Activated B cell treated with CpG ODN at 0.5 μM for 24 hours (primary cell): Measurements from ENCODE around the gene BSN. TPM values are rescaled to one million over a fixed set of nuclear protein-coding genes. Genes with fewer than 3 reads are reported as not detected.

ENCODE experiments used
- ATAC-seq: fragments of 200-7000 bp; cut with Tn5 transposase; one replicate; pipeline ENCODE4 v1.10.0; 2021; ENCODE audit warnings: low read depth, mild to moderate bottlenecking, moderate library complexity
- CTCF ChIA-PET: fragments of 350-600 bp; sonication (Branson Sonifier 250); formaldehyde crosslinking; loops from one replicate; lab custom pipeline; 2021; ENCODE audit warnings: antibody characterized with exemption; lab: Charles Lee
- POLR2A ChIA-PET: fragments of 350-600 bp; sonication (Branson Sonifier 250); formaldehyde crosslinking; loops from one replicate; lab custom pipeline; 2021; ENCODE audit warnings: antibody characterized with exemption; lab: Charles Lee
- DNase-seq: peaks from one replicate; pipeline ENCODE4 v3.0.0; 2022
- H3K27ac Mint-ChIP-seq: one replicate; pipeline ENCODE4 v1.8.0; 2020; ENCODE audit warnings: mixed read lengths
- H3K27me3 Mint-ChIP-seq: one replicate; pipeline ENCODE4 v1.8.0; 2021; ENCODE audit warnings: mixed read lengths
- H3K36me3 Mint-ChIP-seq: one replicate; pipeline ENCODE4 v1.8.0; 2021; ENCODE audit warnings: low read depth, mixed read lengths
- H3K4me1 Mint-ChIP-seq: one replicate; pipeline ENCODE4 v1.8.0; 2021; ENCODE audit warnings: mixed read lengths
- H3K4me3 Mint-ChIP-seq: one replicate; pipeline ENCODE4 v1.8.0; 2020; ENCODE audit warnings: mild to moderate bottlenecking, mixed read lengths
- H3K9me3 Mint-ChIP-seq: one replicate; pipeline ENCODE4 v1.8.0; 2020; ENCODE audit warnings: mixed read lengths
- CTCF ChIP-seq: fragments of 200-600 bp; IDR thresholded peaks from one replicate; pipeline ENCODE4 v1.8.0; 2022; ENCODE audit warnings: antibody characterized with exemption, mild to moderate bottlenecking
- intact Hi-C: fragments of 100-400 bp; cut with micrococcal nuclease; formaldehyde crosslinking; loops from one replicate; pipeline ENCODE4 v1.15.1; 2024
- total RNA-seq: library from RNA; stranded (reverse); gene quantifications from 2 replicates; pipeline ENCODE4 v1.2.3, GENCODE V29; 2022

Gene BSN
- total RNA-seq, 1 donor from 2014 or later = 0.69 TPM

- Mint-ChIP-seq H3K4me1 (no peaks in the 10 kb centered on the region), H3K36me3 (no peaks in the 10 kb centered on the region), H3K27ac (no peak overlapping the region), H3K27me3 (no peaks in the 10 kb centered on the region), H3K4me3 (no peak overlapping the region), H3K9me3 (no peaks in the 10 kb centered on the region)
- CTCF ChIA-PET = no interaction called here
- TF ChIP-seq CTCF = no peak
- POLR2A ChIA-PET = no interaction called here
- DNase-seq (no peak), ATAC-seq (no peak)
- intact Hi-C loops = no loop called here
Observed at GRCh38 chr3:49641921-49642707, 87.8 kb downstream of the BSN start.

- Mint-ChIP-seq H3K4me3 (no peak overlapping the region), H3K9me3 (no peaks in the 10 kb centered on the region), H3K27ac (no peak overlapping the region), H3K4me1 (no peaks in the 10 kb centered on the region), H3K36me3 (no peaks in the 10 kb centered on the region), H3K27me3 (no peaks in the 10 kb centered on the region)
- ChIA-PET POLR2A (no interaction called here), CTCF (no interaction called here)
- ATAC-seq (no peak), DNase-seq (no peak)
- no peak for TF ChIP-seq CTCF
- intact Hi-C loops = no loop called here
Observed at GRCh38 chr3:49642708-49643145, 88.5 kb downstream of the BSN start.

- DNase-seq (no peak), ATAC-seq (no peak)
- Mint-ChIP-seq H3K27me3 (no peaks in the 10 kb centered on the region), H3K36me3 (no peaks in the 10 kb centered on the region), H3K27ac (no peak overlapping the region), H3K4me1 (no peaks in the 10 kb centered on the region), H3K4me3 (no peak overlapping the region), H3K9me3 (no peaks in the 10 kb centered on the region)
- CTCF ChIA-PET = no interaction called here
- POLR2A ChIA-PET = no interaction called here
- TF ChIP-seq CTCF = no peak
- intact Hi-C loops = no loop called here
Observed at GRCh38 chr3:49644684-49645083, 90.4 kb downstream of the BSN start.

GRCh38 chr3:49646236-49646635 lies 92.0 kb downstream of the BSN start:
- ATAC-seq (no peak), DNase-seq (no peak)
- POLR2A ChIA-PET = no interaction called here
- no peak for TF ChIP-seq CTCF
- H3K27me3 Mint-ChIP-seq = no peaks in the 10 kb centered on the region
- no peaks in the 10 kb centered on the region for H3K4me1 Mint-ChIP-seq
- H3K4me3 Mint-ChIP-seq = no peak overlapping the region
- H3K9me3 Mint-ChIP-seq = no peaks in the 10 kb centered on the region
- CTCF ChIA-PET = no interaction called here
- intact Hi-C loops = no loop called here
- no peaks in the 10 kb centered on the region for H3K36me3 Mint-ChIP-seq
- no peak overlapping the region for H3K27ac Mint-ChIP-seq

- Mint-ChIP-seq H3K27me3 (no peaks in the 10 kb centered on the region), H3K9me3 (no peaks in the 10 kb centered on the region), H3K27ac (no peak overlapping the region), H3K36me3 (no peaks in the 10 kb centered on the region), H3K4me3 (no peak overlapping the region), H3K4me1 (no peaks in the 10 kb centered on the region)
- TF ChIP-seq CTCF = no peak
- DNase-seq (no peak), ATAC-seq (no peak)
- ChIA-PET CTCF (no interaction called here), POLR2A (no interaction called here)
- intact Hi-C loops = no loop called here
Observed at GRCh38 chr3:49647741-49648140, 93.5 kb downstream of the BSN start.
